ENCODE results near the gene NAT9. TPM values are rescaled to one million over a fixed set of nuclear protein-coding genes. Genes with fewer than 3 reads are reported as not detected.

NAT9 gene
- total RNA-seq, 1 donor = 20.2 TPM

- TF ChIP-seq, protein P1, sequence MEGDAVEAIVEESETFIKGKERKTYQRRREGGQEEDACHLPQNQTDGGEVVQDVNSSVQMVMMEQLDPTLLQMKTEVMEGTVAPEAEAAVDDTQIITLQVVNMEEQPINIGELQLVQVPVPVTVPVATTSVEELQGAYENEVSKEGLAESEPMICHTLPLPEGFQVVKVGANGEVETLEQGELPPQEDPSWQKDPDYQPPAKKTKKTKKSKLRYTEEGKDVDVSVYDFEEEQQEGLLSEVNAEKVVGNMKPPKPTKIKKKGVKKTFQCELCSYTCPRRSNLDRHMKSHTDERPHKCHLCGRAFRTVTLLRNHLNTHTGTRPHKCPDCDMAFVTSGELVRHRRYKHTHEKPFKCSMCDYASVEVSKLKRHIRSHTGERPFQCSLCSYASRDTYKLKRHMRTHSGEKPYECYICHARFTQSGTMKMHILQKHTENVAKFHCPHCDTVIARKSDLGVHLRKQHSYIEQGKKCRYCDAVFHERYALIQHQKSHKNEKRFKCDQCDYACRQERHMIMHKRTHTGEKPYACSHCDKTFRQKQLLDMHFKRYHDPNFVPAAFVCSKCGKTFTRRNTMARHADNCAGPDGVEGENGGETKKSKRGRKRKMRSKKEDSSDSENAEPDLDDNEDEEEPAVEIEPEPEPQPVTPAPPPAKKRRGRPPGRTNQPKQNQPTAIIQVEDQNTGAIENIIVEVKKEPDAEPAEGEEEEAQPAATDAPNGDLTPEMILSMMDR (IDR thresholded peaks at IDR 0.05; ENCODE audit: insufficient read depth, low read length) = no peak
- no peak overlapping the region for H3K4me3 ChIP-seq (ENCODE audit: low read depth, low read length)
- DNase-seq (ENCODE audit: low read depth) = no peak
These were observed 3.8 kb upstream of the NAT9 start for GRCh38 chr17:74779948-74780400.

- TF ChIP-seq, protein P1 (IDR thresholded peaks at IDR 0.05; ENCODE audit: insufficient read depth, low read length) = no peak
- DNase-seq (ENCODE audit: low read depth) = no peak
- no peak overlapping the region for H3K4me3 ChIP-seq (ENCODE audit: low read depth, low read length)
These were observed 3.4 kb upstream of the NAT9 start for GRCh38 chr17:74779501-74779900.

DNA sequence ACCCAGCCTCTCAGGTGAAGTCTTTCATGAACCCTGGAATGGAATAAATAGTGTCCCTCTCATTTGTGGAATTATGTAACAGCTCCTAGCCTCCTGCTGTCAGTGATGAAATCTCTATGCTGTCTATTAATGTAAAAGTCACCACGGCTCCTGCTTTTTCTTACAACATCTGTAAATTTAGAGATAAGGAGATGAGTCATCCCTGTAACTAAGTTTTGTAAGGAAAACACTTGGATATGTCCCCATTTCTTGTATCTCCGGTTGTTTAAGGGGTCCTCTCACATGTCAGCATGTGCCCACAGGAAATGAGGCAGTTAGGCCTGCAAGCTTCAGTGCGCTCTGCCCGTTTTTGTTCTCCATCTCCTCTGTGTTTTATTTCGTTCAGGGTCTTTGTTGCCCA, 2.8 kb upstream of the NAT9 start:
- TF ChIP-seq, protein P1 (IDR thresholded peaks at IDR 0.05; ENCODE audit: insufficient read depth, low read length) = no peak
- H3K4me3 ChIP-seq (ENCODE audit: low read depth, low read length) = no peak overlapping the region
- peak; percentile 65 for DNase-seq (ENCODE audit: low read depth)

DNA sequence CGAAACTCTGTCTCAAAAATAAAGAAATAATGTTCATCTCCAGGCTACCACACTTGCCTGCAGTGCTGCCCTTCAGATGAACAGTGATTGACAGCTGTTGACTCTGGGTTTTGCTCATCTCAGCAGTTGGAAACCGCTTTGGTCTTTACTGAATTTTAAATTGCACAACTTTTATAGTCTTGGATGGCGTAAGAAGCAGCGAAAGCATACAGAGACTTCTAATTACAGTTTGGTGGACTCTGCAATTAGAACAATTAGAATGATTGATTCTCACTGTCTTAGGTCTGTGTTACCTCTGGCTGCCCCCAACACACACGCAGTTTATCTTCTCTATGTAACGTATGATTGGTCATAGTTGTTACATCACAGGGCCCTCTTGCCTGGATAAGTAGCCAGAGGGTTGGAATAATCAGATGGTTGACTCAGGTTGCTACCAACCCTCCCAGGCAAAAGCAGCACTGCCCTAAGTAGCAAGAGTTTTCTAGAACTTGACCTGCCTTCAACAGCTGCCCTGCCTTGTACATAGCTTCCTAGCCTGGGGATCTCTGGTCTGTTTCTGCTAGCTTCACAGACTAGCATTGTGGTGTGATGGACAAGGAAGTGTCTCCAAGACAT, 1.9 kb upstream of the NAT9 start:
- TF ChIP-seq, protein P1 (IDR thresholded peaks at IDR 0.05; ENCODE audit: insufficient read depth, low read length) = no peak

GRCh38 chr17:74776990-74777389, 845 bp upstream of the NAT9 start:
- H3K4me3 ChIP-seq (ENCODE audit: low read depth, low read length) = peak overlapping the region; percentile 87
- no peak for DNase-seq (ENCODE audit: low read depth)
- TF ChIP-seq, protein P1 (IDR thresholded peaks at IDR 0.05; ENCODE audit: insufficient read depth, low read length) = no peak

More for the DNA sequence above, 1.9 kb upstream of the NAT9 start:
- no peak for DNase-seq (ENCODE audit: low read depth)
- no peak overlapping the region for H3K4me3 ChIP-seq (ENCODE audit: low read depth, low read length)

DNA sequence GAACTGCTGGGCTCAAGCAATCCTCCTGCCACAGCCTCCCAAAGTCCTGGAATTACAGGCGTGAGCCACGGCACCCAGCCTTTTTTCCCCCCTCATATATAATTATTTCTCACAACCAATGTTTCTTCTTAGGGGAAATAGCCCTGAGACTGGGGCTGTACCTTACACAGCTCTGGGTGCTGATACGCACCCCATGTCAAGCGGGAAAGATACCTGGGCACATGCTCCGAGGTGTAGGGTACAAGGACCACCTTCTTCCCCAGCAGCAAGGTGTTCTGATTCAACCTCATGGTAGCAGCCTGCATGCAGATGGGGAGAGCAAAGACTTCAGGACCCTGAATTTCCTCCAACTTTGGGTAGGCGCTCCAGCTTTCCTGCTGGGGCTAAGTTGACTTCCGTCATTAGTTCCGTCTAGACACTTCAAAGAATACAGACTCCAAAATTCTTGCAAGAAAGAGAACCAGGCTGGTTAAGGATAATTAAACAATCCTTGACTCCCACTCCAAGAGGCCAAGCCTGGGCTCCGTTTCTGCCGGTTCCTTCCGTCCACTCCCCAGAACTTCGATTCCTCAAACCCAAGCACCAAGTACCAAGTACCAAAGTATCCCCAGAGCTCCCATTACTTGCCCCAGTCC, 619 bp downstream of the NAT9 start:
- no peak for DNase-seq (ENCODE audit: low read depth)
- TF ChIP-seq, protein P1 (IDR thresholded peaks at IDR 0.05; ENCODE audit: insufficient read depth, low read length) = no peak

More for the DNA sequence above, 619 bp downstream of the NAT9 start:
- H3K4me3 ChIP-seq (ENCODE audit: low read depth, low read length) = peak overlapping the region; percentile 77
